ENCODE results near the gene ARID4B.
A peak's percentile ranks its signal among the peaks of the same experiment; 100 is the strongest.
"Not testable (repeated sequence)": the region's sequence is repeated elsewhere in the genome, so short reads cannot be mapped to it uniquely, and the experiment has no call there.

ARID4B gene

DNA sequence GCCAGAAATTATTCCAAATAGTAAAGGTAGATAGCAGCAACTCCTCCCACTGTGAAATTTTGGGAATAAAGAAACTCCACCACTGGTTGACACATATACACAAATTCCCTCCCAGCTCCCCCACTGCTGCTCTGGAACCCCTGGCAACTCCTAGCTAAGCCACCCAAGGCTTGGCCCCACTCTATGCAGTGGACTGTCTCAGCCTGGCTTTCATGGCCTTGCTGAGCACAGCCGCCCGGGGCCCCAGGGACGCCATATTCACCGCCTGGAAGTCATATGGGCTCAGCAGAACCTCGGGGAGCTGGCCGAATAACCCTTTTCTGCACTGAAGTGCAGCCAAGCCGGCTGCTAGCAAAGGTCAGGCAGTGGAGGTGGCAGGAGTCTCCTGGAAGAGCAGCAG, 151.5 kb downstream of the ARID4B start:
- Mint-ChIP-seq H3K4me1 (peaks cover 1% of the 10 kb centered on the region), H3K4me3 (no peak overlapping the region), H3K9me3 (no peaks in the 10 kb centered on the region), H3K36me3 (ENCODE audit: low read depth) (peaks cover 42% of the 10 kb centered on the region), H3K27me3 (no peaks in the 10 kb centered on the region), H3K27ac (no peak overlapping the region)
- DNase-seq = no peak
- ATAC-seq = no peak

DNA sequence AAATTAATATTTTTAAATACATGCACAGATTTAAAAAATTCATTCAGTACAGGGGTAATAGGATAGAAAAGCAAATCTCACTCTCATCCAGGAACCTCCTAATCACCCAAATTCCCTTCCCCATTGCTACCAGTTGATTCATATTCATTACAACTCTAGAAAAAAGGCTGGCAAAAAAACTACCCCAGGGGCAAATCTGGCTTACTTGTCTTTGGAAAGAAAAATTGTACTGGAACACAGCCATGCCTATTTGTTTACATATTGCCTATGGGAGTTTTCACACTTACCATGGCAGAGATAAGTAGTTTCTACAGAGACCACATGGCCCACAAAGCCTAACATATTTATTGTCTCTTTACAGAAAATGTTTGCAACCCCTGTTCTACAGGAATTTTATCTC, 158.0 kb downstream of the ARID4B start:
- no peaks in the 10 kb centered on the region for H3K4me1 Mint-ChIP-seq
- H3K9me3 Mint-ChIP-seq = no peaks in the 10 kb centered on the region
- H3K27ac Mint-ChIP-seq = no peak overlapping the region
- DNase-seq (no peak), ATAC-seq (no peak)
- H3K36me3 Mint-ChIP-seq (ENCODE audit: low read depth) = peaks cover 23% of the 10 kb centered on the region
- no peaks in the 10 kb centered on the region for H3K27me3 Mint-ChIP-seq
- H3K4me3 Mint-ChIP-seq = no peak overlapping the region

DNA sequence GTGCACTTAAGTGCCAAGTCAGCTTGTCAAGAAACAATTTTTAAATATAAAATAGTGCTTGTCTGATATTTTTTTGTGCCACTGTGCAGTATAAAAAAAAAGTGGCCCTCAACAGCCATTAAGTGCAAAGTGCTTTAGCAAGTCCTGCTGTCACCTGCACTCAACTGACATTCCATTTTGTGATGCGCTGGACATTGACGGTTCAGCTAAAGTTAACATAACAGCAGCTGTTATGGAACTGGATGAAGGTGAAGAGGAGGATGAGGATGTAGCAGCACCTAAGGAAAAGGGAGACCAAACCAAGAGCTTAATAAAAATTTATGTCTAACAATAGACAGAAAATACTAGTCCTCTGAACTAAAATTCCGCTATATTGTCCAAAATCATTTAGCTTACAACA, 159.6 kb downstream of the ARID4B start:
- H3K27ac Mint-ChIP-seq = no peak overlapping the region
- peaks cover 19% of the 10 kb centered on the region for H3K36me3 Mint-ChIP-seq (ENCODE audit: low read depth)
- no peak for DNase-seq
- ATAC-seq = no peak
- H3K4me3 Mint-ChIP-seq = no peak overlapping the region
- no peaks in the 10 kb centered on the region for H3K27me3 Mint-ChIP-seq
- H3K4me1 Mint-ChIP-seq = no peaks in the 10 kb centered on the region
- H3K9me3 Mint-ChIP-seq = no peaks in the 10 kb centered on the region

DNA sequence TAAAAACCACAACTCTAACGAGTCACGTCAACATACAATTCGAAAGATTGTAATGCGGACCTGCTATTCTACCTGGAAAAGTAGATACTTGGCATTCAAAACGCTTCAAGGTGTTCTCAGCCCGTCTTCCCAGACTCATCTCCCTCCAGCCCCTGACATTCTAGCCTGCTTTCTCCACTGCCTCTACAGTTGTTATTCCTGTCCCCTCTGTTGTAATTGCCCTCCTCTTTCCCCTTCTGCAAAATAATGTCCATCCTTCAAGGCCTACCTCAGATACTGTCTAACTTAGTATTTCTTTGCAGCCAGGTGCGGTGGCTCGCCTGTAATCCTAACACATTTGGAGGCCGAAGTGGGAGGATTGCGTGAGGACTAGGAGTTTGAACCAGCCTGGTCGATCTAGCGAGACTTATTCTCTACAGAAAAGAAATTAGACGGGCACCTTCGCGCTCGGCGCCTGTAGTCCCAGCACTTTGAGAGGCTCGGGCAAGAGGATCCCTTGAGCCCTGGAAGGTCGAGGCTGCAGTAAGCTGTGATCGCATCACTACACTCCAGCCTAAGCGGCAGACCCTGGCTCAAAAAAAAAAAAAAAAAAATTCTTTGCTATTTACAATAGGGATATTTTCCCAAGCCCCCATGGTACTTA, 166.2 kb downstream of the ARID4B start:
- peaks cover 19% of the 10 kb centered on the region for H3K4me1 Mint-ChIP-seq
- H3K4me3 Mint-ChIP-seq = peak overlapping the region; percentile 100
- ATAC-seq (no peak), DNase-seq (no peak)
- peak overlapping the region; percentile 100 for H3K27ac Mint-ChIP-seq
- no peaks in the 10 kb centered on the region for H3K27me3 Mint-ChIP-seq
- H3K9me3 Mint-ChIP-seq = no peaks in the 10 kb centered on the region
- peaks cover 29% of the 10 kb centered on the region for H3K36me3 Mint-ChIP-seq (ENCODE audit: low read depth)

DNA sequence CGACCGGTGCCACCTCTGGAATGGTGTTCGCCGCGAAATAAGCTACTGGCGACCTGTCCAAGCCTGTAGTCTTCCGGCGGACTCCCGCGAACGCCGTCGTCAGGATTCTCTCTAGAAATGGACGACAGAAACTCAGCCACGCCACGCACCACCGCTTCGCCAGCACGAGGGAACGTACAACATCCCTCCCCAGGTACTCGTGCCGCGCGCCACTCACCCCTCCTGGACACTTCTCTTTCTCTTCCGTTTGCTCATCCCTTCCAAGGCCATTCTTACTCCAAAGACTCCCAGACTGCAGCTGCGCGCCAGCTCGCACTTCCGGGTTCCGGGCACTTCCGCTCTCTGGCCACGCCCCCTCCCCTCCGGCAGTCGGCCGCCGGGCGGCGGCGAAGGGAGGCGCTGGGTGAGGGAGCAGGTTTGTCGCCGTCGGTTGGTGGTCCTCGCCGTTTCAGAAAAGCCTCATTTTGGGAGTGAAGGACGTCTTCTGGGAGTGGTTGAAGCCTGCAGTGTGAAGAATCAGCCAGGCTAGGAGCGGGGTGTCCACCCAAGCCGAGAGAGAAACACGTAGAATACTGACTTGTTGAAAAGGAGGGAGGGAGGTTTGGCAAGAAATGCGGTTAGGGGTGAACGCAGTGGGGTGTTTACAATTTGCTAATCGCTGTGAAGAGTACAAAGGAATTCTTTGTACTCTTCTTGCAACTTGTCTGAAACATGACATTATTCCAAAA, 166.9 kb downstream of the ARID4B start, which contains the start of gene RBM34:
TSS of gene RBM34 (minus strand) at position 294 of the 728 bp plus-strand sequence. CDS start at position 270, 24 bp downstream.
- Mint-ChIP-seq H3K4me3 (peak within 1 kb of the TSS; percentile 100), H3K9me3 (no peaks in the 10 kb centered on the region), H3K36me3 (ENCODE audit: low read depth) (peaks cover 29% of the 10 kb centered on the region), H3K27me3 (no peaks in the 10 kb centered on the region), H3K27ac (peak within 1 kb of the TSS; percentile 100), H3K4me1 (peaks cover 19% of the 10 kb centered on the region)
- DNase-seq = peak; percentile 96
- peak; percentile 95 for ATAC-seq

DNA sequence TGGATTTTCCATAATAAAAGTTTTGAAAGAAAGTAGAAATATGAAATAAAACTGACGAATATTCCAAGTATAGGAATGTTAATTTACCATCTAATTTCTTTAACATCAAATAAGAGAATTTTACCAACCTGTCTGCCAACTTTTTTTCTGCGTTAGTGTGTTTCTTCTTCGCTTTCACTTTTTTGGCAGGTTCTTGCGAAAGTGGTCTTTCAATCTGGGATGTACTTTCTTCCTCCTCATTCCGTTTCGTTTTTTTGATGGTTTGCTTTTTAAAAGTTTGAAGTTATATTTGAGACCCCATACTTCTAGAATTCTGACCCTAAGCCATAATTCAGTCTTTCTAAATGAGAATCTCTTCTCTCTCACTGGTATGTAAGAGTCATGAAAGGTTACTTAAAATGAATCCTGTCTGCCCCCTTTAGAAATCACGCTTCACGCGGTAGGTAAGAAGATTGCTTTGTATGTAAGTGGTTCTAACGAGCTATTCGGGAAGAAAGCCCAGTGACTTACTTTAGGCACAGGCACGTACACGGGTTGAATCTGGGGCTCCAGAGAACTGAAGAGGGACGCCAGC, 167.5 kb downstream of the ARID4B start:
- Mint-ChIP-seq H3K9me3 (no peaks in the 10 kb centered on the region), H3K36me3 (ENCODE audit: low read depth) (peaks cover 29% of the 10 kb centered on the region), H3K27me3 (no peaks in the 10 kb centered on the region), H3K4me3 (peak overlapping the region; percentile 100), H3K4me1 (peaks cover 19% of the 10 kb centered on the region), H3K27ac (peak overlapping the region; percentile 100)
- no peak for DNase-seq
- peak; percentile 42 for ATAC-seq

DNA sequence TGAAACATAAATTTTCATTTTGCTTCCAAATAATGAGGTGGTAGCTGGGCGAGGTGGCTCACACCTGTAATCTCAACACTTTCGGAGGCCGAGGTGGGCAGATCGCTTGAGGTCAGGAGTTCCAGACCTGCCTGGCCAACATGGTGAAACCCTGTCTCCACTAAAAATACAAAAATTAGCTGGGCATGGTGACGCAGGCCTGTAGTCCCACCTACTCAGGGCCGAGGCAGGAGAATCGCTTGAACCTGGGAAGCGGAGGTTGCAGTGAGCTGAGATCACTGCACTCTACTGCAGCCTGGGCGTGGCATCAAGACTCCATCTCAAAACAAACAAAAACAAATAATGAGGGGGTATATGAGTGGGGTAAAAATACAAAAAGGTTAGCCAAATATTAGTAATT, 168.0 kb downstream of the ARID4B start:
- Mint-ChIP-seq H3K27ac (peak overlapping the region; percentile 100), H3K4me3 (peak overlapping the region; percentile 100), H3K4me1 (peaks cover 19% of the 10 kb centered on the region), H3K36me3 (ENCODE audit: low read depth) (peaks cover 29% of the 10 kb centered on the region)
- not testable (repeated sequence) for H3K27me3 Mint-ChIP-seq, H3K9me3 Mint-ChIP-seq, ATAC-seq, DNase-seq

DNA sequence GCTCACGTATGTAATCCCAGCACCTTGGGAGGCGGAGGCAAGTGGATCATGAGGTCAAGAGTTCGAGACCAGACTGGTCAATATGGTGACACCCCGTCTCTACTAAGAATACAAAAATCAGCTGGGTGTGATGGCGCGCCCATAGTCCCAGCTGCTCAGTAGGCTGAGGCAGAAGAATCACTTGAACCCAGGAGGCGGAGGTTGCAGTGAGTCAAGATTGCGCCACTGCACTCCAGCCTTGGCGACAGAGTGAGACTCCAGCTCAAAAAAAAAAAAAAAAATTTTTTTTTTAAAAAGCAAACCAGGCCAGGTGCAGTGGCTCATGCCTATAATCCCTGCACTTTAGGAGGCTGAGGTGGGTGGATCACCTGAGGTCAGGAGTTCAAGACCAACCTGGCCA, 168.7 kb downstream of the ARID4B start:
- Mint-ChIP-seq H3K4me3 (peak overlapping the region; percentile 100), H3K36me3 (ENCODE audit: low read depth) (peaks cover 32% of the 10 kb centered on the region), H3K4me1 (peaks cover 19% of the 10 kb centered on the region)
- DNase-seq, H3K9me3 Mint-ChIP-seq, H3K27me3 Mint-ChIP-seq, H3K27ac Mint-ChIP-seq, ATAC-seq: not testable (repeated sequence)

DNA sequence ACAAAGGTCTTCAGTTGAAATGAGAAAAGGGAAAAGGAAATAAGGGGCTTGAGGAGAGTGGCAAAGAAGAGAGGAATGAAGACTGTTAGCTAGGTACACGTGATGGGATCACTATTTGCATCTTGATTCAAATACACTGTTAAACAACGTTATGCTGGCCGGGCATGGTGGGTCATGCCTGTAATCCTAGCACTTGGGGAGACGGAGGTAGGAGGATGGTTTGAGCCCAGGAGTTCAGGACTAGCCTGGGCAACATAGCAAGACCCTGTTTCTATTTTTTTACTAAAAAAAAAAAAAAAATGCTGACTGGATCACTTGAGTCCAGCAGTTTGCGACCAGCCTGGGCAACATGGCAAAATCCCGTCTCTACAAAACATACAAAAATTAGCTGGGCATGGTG, 169.3 kb downstream of the ARID4B start:
- no peak overlapping the region for H3K4me3 Mint-ChIP-seq
- no peak for DNase-seq
- no peaks in the 10 kb centered on the region for H3K9me3 Mint-ChIP-seq
- H3K36me3 Mint-ChIP-seq (ENCODE audit: low read depth) = peaks cover 35% of the 10 kb centered on the region
- no peak overlapping the region for H3K27ac Mint-ChIP-seq
- H3K4me1 Mint-ChIP-seq = peaks cover 21% of the 10 kb centered on the region
- no peak for ATAC-seq
- H3K27me3 Mint-ChIP-seq = no peaks in the 10 kb centered on the region

DNA sequence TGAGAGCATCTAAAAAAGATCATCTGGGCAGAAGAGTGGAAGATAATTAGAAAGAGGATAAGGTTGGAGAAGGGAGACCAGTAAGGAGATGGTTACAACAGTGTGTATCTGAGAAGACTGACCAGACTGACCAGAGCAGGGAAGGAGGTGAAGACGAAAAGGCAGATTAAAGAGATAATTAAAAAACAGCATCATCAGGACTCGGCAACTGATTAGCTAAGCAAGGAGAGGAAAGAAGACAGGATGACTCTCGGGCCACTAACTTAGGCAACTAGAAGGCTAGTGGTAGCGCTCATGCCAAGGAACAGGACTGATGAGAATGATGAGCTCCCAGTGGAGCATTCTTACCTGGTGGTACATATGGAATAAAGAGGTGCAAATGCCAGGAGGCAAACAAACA, 170.8 kb downstream of the ARID4B start:
- no peak for DNase-seq
- Mint-ChIP-seq H3K4me3 (no peak overlapping the region), H3K36me3 (ENCODE audit: low read depth) (peaks cover 47% of the 10 kb centered on the region), H3K27ac (no peak overlapping the region), H3K27me3 (no peaks in the 10 kb centered on the region), H3K4me1 (peaks cover 23% of the 10 kb centered on the region), H3K9me3 (no peaks in the 10 kb centered on the region)
- no peak for ATAC-seq

DNA sequence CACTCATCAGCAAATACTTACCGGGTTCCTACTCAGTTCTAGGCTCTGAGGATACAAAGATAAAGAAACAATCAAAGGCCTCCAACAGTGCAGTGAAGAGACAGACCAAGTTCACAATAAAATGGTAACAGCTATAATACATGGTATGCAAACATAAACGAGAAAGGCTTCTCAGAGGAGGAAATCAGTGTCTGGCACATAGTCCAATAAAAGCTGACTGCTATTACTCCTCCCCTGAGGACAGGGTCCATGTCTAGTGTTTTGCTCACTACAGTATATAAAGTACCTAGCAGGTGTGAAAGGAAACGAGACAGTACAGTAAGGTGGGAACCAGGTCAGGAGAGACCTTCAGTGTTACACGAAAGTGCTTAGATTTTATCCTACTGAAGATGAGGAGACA, 171.2 kb downstream of the ARID4B start:
- no peak for ATAC-seq
- H3K4me1 Mint-ChIP-seq = peaks cover 23% of the 10 kb centered on the region
- DNase-seq = no peak
- peaks cover 49% of the 10 kb centered on the region for H3K36me3 Mint-ChIP-seq (ENCODE audit: low read depth)
- H3K9me3 Mint-ChIP-seq = no peaks in the 10 kb centered on the region
- H3K27ac Mint-ChIP-seq = no peak overlapping the region
- no peaks in the 10 kb centered on the region for H3K27me3 Mint-ChIP-seq
- H3K4me3 Mint-ChIP-seq = no peak overlapping the region

DNA sequence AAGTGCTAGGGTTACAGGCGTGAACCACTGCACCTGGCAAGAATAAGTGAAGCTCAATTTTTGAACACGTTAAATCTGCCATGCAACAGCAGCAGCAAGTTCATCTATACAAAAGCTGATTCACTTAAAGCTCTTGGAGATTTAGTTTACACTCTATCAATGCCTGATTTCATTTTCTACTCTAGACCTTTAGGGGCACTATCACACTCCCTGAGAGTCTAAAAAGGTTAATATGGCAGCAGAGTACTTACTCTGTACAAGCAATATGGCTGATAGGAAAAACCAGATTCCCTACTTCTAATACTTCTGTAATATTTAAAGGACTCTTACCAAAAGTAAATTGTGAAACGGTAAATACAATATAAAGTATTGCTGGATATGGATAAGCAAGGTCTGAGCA, 171.7 kb downstream of the ARID4B start:
- Mint-ChIP-seq H3K27me3 (no peaks in the 10 kb centered on the region), H3K36me3 (ENCODE audit: low read depth) (peaks cover 52% of the 10 kb centered on the region), H3K4me1 (peaks cover 24% of the 10 kb centered on the region), H3K4me3 (no peak overlapping the region), H3K27ac (no peak overlapping the region), H3K9me3 (no peaks in the 10 kb centered on the region)
- DNase-seq (no peak), ATAC-seq (no peak)

DNA sequence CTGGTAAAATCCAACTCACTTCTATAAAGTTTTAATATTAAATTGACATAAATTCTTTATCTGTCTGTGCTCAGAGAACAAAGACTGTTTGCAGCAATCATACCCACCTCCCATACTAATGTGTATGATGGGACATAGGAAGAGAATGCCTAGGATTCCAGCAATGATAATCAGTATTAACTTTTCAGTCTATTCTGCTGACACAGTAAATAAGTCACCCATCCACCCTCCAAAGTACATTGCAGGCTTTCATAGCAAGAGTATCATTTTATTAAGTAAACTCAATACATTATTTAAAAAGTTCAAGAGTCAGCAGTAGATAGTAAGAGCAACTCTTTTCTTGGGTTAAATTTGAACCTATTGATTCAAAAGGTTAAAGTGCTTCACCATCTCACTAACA, 175.7 kb downstream of the ARID4B start:
- H3K27ac Mint-ChIP-seq = no peak overlapping the region
- peaks cover 60% of the 10 kb centered on the region for H3K36me3 Mint-ChIP-seq (ENCODE audit: low read depth)
- no peak overlapping the region for H3K4me3 Mint-ChIP-seq

DNA sequence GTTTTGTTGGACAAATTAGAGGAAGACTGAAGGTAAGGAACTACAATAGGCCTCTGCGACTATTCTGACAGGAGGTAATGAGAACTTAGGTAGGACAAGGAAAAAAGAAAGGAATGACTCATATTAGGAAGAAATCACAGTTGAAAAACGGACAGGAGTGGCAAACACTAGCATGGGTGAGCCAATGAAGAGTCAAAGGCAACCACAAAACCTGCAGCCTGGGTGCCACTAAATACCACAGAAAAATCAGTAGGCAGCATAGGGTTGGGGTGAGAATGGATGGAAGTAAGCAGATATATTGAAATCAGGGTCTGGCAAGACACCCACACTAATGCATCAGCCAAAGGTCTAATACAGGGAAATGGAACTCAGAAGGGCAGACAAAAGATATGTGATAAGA, 176.9 kb downstream of the ARID4B start:
- Mint-ChIP-seq H3K27ac (no peak overlapping the region), H3K36me3 (ENCODE audit: low read depth) (peaks cover 65% of the 10 kb centered on the region), H3K4me1 (peaks cover 23% of the 10 kb centered on the region), H3K4me3 (no peak overlapping the region), H3K27me3 (no peaks in the 10 kb centered on the region), H3K9me3 (no peaks in the 10 kb centered on the region)
- DNase-seq = no peak
- peak; percentile 57 for ATAC-seq

More for the DNA sequence above, 175.7 kb downstream of the ARID4B start:
- no peaks in the 10 kb centered on the region for H3K9me3 Mint-ChIP-seq
- no peaks in the 10 kb centered on the region for H3K27me3 Mint-ChIP-seq
- DNase-seq (no peak), ATAC-seq (no peak)
- H3K4me1 Mint-ChIP-seq = peaks cover 22% of the 10 kb centered on the region

DNA sequence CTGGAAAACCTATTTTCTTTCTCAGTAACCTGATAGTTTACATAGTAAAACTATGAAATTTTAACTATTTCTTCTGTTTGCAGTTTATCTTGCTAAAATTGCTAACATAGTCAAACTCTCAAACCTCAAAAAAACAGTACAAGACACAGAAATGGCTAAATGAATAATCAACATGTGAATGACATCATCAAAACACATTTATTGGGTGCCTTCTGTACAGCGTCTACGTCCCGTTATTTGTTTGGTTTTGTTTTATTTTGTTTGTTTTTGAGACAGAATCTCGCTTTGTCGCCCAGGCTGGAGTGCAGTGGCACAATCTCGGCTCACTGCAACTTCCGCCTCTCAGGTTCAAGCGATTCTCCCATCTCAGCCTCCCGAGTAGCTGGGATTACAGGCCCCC, 178.2 kb downstream of the ARID4B start:
- Mint-ChIP-seq H3K36me3 (ENCODE audit: low read depth) (peaks cover 74% of the 10 kb centered on the region), H3K4me1 (peaks cover 29% of the 10 kb centered on the region), H3K4me3 (no peak overlapping the region), H3K27ac (no peak overlapping the region), H3K27me3 (no peaks in the 10 kb centered on the region), H3K9me3 (no peaks in the 10 kb centered on the region)
- DNase-seq = no peak
- ATAC-seq = no peak

Measured in activated naive CD8-positive, alpha-beta T cell treated with anti-CD3 and anti-CD28 coated beads, Interleukin-2, amount 50 U/mL, for 24 hours (primary cell).